ENCODE results near the gene COX7B.
"Not testable (repeated sequence)": the region's sequence is repeated elsewhere in the genome, so short reads cannot be mapped to it uniquely, and the experiment has no call there.

The COX7B gene

DNA sequence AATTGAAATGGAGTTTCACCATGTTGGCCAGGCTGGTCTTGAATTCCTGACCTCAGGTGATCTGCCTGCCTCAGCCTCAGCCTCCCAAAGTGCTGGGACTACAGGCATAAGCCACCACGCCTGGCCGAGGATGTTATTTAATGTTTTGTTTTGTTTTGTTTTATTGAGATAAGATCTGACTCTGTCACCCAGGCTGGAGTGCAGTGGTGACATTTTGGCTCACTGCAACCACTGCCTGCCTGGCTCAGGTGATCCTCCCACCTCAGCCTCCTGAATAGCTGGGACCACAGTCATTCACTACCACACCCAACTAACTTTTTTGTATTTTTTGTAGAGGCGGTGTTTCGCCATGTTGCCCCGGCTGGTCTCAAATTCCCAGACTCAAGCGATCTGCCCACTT lies 45.8 kb downstream of the COX7B start:
- in situ Hi-C loops (cut with MboI; ENCODE audit: low sequenced_read_pairs) = not testable (repeated sequence)

- in situ Hi-C loops (cut with MboI; ENCODE audit: low sequenced_read_pairs) = no loop called here
Observed at GRCh38 chrX:77945910-77946545, 46.8 kb downstream of the COX7B start.

DNA sequence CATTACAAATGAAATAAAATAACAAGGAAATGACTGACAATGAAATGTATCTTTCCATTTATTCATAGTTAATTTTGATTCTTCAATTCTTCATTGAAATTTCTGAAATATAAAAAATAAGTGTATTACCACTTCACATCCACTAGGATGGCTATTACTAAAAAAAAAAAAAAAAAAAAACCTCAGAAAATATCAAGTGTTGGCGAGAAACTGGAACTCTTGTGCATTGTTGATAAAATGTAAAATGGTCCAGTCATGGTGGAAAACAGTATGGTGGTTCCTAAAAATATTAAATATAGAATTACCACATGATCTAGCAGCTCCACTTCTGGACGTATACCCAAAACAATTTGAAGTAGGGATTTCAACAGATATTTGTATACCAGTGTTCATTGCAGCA lies 47.3 kb downstream of the COX7B start:
- in situ Hi-C loops (cut with MboI; ENCODE audit: low sequenced_read_pairs) = no loop called here

DNA sequence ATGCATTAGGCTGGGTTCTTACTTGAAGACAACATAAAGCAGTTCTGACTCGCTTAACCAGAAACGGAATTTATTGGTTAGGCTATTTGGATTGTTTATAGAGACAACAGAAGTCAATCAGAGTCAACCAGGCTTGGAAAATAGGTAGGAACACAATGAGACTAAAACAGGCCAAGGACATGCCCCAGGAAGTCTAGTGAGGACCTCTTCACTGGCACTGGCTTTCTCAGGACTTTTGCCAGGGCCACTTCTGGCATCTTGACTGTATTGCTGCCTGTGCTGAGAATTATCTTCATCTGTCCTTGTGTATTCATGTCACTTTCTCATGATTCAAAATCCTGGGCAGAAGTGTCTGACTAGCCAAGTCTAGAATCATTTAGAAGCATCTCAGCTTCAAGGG lies 50.6 kb downstream of the COX7B start:
- in situ Hi-C loops (cut with MboI; ENCODE audit: low sequenced_read_pairs) = no loop called here

GRCh38 chrX:77952173-77952572 lies 52.9 kb downstream of the COX7B start:
- in situ Hi-C loops (cut with MboI; ENCODE audit: low sequenced_read_pairs) = no loop called here

- in situ Hi-C loops (cut with MboI; ENCODE audit: low sequenced_read_pairs) = no loop called here
Observed at GRCh38 chrX:77953302-77953701, 54.0 kb downstream of the COX7B start.

GRCh38 chrX:77953708-77954107 lies 54.4 kb downstream of the COX7B start:
- in situ Hi-C loops (cut with MboI; ENCODE audit: low sequenced_read_pairs) = no loop called here
